Measurements from ENCODE around the gene PDCD1LG2.

PDCD1LG2 gene

GRCh38 chr9:5575000-5575399 lies 64.7 kb downstream of the PDCD1LG2 start:
- no peaks in the 10 kb centered on the region for H3K79me2 ChIP-seq (ENCODE audit: low read length)
- DNase-seq = no peak
- no peak overlapping the region for H3K27ac ChIP-seq (ENCODE audit: low read length)
- H3K9me3 ChIP-seq (replicated peaks; ENCODE audit: insufficient read depth, low read length) = no peaks in the 10 kb centered on the region
- no peak overlapping the region for H3K4me2 ChIP-seq (ENCODE audit: low read depth, low read length)
- no peak overlapping the region for H2AFZ ChIP-seq (ENCODE audit: low read length)
- H3K9me2 ChIP-seq (replicated peaks; ENCODE audit: insufficient read depth, low read length) = no peaks in the 10 kb centered on the region
- H3K9ac ChIP-seq (ENCODE audit: low read length) = no peak overlapping the region
- no peak for TF ChIP-seq EZH2 (optimal IDR thresholded peaks at IDR 0.05; ENCODE audit: low read depth, low read length)
- peak; percentile 23; the same call in 1 of the 2 replicates for TF ChIP-seq CTCF (IDR thresholded peaks at IDR 0.05; ENCODE audit: low read length)
- TF ChIP-seq EZH2phosphoT487 (IDR thresholded peaks at IDR 0.05; ENCODE audit: low read length) = no peak
- no peaks in the 10 kb centered on the region for H3K27me3 ChIP-seq (replicated peaks; ENCODE audit: insufficient read depth, low read length)
- H3K4me3 ChIP-seq (ENCODE audit: low read length) = no peak overlapping the region
- H3K4me1 ChIP-seq (ENCODE audit: low read length) = no peaks in the 10 kb centered on the region
- no peaks in the 10 kb centered on the region for H4K20me1 ChIP-seq (ENCODE audit: insufficient read depth, low read length)
- no peaks in the 10 kb centered on the region for H3F3A ChIP-seq (ENCODE audit: insufficient read depth, low read length)
- H3K36me3 ChIP-seq (replicated peaks; ENCODE audit: insufficient read depth, low read length) = no peaks in the 10 kb centered on the region

GRCh38 chr9:5577225-5577624 lies 66.9 kb downstream of the PDCD1LG2 start:
- no peak overlapping the region for H3K4me3 ChIP-seq (ENCODE audit: low read length)
- no peak for DNase-seq
- no peaks in the 10 kb centered on the region for H3K9me2 ChIP-seq (replicated peaks; ENCODE audit: insufficient read depth, low read length)
- H3K27me3 ChIP-seq (replicated peaks; ENCODE audit: insufficient read depth, low read length) = no peaks in the 10 kb centered on the region
- H3K9me3 ChIP-seq (replicated peaks; ENCODE audit: insufficient read depth, low read length) = no peaks in the 10 kb centered on the region
- no peak overlapping the region for H3K4me2 ChIP-seq (ENCODE audit: low read depth, low read length)
- no peak overlapping the region for H3K27ac ChIP-seq (ENCODE audit: low read length)
- H2AFZ ChIP-seq (ENCODE audit: low read length) = no peak overlapping the region
- no peaks in the 10 kb centered on the region for H3K4me1 ChIP-seq (ENCODE audit: low read length)
- H3K79me2 ChIP-seq (ENCODE audit: low read length) = no peaks in the 10 kb centered on the region
- no peaks in the 10 kb centered on the region; the same call in 1 of the 2 replicates for H3F3A ChIP-seq (ENCODE audit: insufficient read depth, low read length)
- no peak overlapping the region for H3K9ac ChIP-seq (ENCODE audit: low read length)
- H3K36me3 ChIP-seq (replicated peaks; ENCODE audit: insufficient read depth, low read length) = no peaks in the 10 kb centered on the region
- TF ChIP-seq EZH2phosphoT487 (IDR thresholded peaks at IDR 0.05; ENCODE audit: low read length) = no peak
- no peak for TF ChIP-seq CTCF (IDR thresholded peaks at IDR 0.05; ENCODE audit: low read length)
- TF ChIP-seq EZH2 (optimal IDR thresholded peaks at IDR 0.05; ENCODE audit: low read depth, low read length) = no peak
- H4K20me1 ChIP-seq (ENCODE audit: insufficient read depth, low read length) = no peaks in the 10 kb centered on the region

- H3K9me3 ChIP-seq (replicated peaks; ENCODE audit: insufficient read depth, low read length) = no peaks in the 10 kb centered on the region
- DNase-seq = no peak
- TF ChIP-seq EZH2 (optimal IDR thresholded peaks at IDR 0.05; ENCODE audit: low read depth, low read length) (no peak), EZH2phosphoT487 (IDR thresholded peaks at IDR 0.05; ENCODE audit: low read length) (no peak), CTCF (IDR thresholded peaks at IDR 0.05; ENCODE audit: low read length) (no peak)
- H3K36me3 ChIP-seq (replicated peaks; ENCODE audit: insufficient read depth, low read length) = no peaks in the 10 kb centered on the region
- no peaks in the 10 kb centered on the region for H3K27me3 ChIP-seq (replicated peaks; ENCODE audit: insufficient read depth, low read length)
- no peaks in the 10 kb centered on the region for H3K9me2 ChIP-seq (replicated peaks; ENCODE audit: insufficient read depth, low read length)
- H3K27ac ChIP-seq (ENCODE audit: low read length) = no peak overlapping the region
- no peaks in the 10 kb centered on the region for H4K20me1 ChIP-seq (ENCODE audit: insufficient read depth, low read length)
- no peak overlapping the region for H2AFZ ChIP-seq (ENCODE audit: low read length)
- no peak overlapping the region for H3K4me2 ChIP-seq (ENCODE audit: low read depth, low read length)
- no peaks in the 10 kb centered on the region; the same call in 1 of the 2 replicates for H3F3A ChIP-seq (ENCODE audit: insufficient read depth, low read length)
- no peak overlapping the region for H3K4me3 ChIP-seq (ENCODE audit: low read length)
- H3K79me2 ChIP-seq (ENCODE audit: low read length) = no peaks in the 10 kb centered on the region
- no peaks in the 10 kb centered on the region for H3K4me1 ChIP-seq (ENCODE audit: low read length)
- H3K9ac ChIP-seq (ENCODE audit: low read length) = no peak overlapping the region
These were observed 67.8 kb downstream of the PDCD1LG2 start for GRCh38 chr9:5578018-5578697.
